GM12878 (cell line): ENCODE measurements around the gene RNF223. TPM values are rescaled to one million over a fixed set of nuclear protein-coding genes. Genes with fewer than 3 reads are reported as not detected.

Source experiments
- ATAC-seq: fragments of 200-7000 bp; cut with Tn5 transposase; 3 replicates; pipeline ENCODE4 v1.9.1; 2020; ENCODE audit warnings: mild to moderate bottlenecking, moderate library complexity
- BruUV-seq: library from RNA; stranded (reverse); fragments of 400-500 nt; replicated peaks from 2 replicates; lab custom pipeline; 2021; lab: Mats Ljungman, UMichigan
- CTCF ChIA-PET: fragments of 300-600 bp; sonication (Branson Sonifier 250); formaldehyde crosslinking; extraction: SDS; loops from one replicate; lab custom pipeline; 2021; ENCODE audit warnings: inconsistent platforms; lab: Yijun Ruan, JAX
- POLR2A ChIA-PET: fragments of 350-600 bp; formaldehyde crosslinking; extraction: SDS; loops from one replicate; lab custom pipeline; 2021; ENCODE audit warnings: inconsistent platforms; lab: Charles Lee
- RAD21 ChIA-PET: fragments of 300-600 bp; sonication (Branson Sonifier 250); formaldehyde crosslinking; loops from one replicate; lab custom pipeline; 2023; ENCODE audit warnings: antibody characterized with exemption; ENCODE audit not compliant: unreplicated experiment; lab: Charles Lee
- SMC1A ChIA-PET: fragments of 300-600 bp; sonication (Branson Sonifier 250); formaldehyde crosslinking; loops from one replicate; lab custom pipeline; 2023; ENCODE audit not compliant: unreplicated experiment, uncharacterized antibody; lab: Charles Lee
- DNase-seq: peaks from one replicate; pipeline ENCODE4 v3.0.0-alpha.2; 2011; ENCODE audit warnings: low read depth, low spot score
- FAIRE-seq: peaks from 3 replicates; lab custom pipeline; 2011; peaks lifted over from hg19 to GRCh38; lab: Jason Lieb, UNC
- H2AFZ ChIP-seq: 2 replicates; pipeline ENCODE4 v1.6.0; 2011; ENCODE audit warnings: low read depth, low read length, control low read depth; ENCODE audit not compliant: control insufficient read depth
- H3K27ac ChIP-seq: 2 replicates; pipeline ENCODE4 v1.5.1; 2011; ENCODE audit warnings: control low read depth; ENCODE audit not compliant: control insufficient read depth, insufficient read depth
- H3K27me3 ChIP-seq, 2 experiments: replicated peaks in 1 of 2; 2 replicates each; pipeline versions ENCODE4 v1.6.0 to v1.6.1; 2011; ENCODE audit warnings: low read length in 1 of 2; ENCODE audit not compliant: control insufficient read depth in 2 of 2, insufficient read depth in 2 of 2
- H3K36me3 ChIP-seq, 2 experiments: 2 replicates each; pipeline ENCODE4 v1.5.1; 2011; ENCODE audit warnings: low read length in 1 of 2; ENCODE audit not compliant: control insufficient read depth in 2 of 2, insufficient read depth in 2 of 2
- H3K4me1 ChIP-seq: 2 replicates; pipeline ENCODE4 v1.6.1; 2011; ENCODE audit warnings: mild to moderate bottlenecking, low read length, moderate library complexity, mixed read lengths; ENCODE audit not compliant: control insufficient read depth, insufficient read depth
- H3K4me2 ChIP-seq: 2 replicates; pipeline ENCODE4 v1.6.0; 2011; ENCODE audit warnings: control low read depth; ENCODE audit not compliant: control insufficient read depth, insufficient read depth
- H3K4me3 ChIP-seq: fragments of 200-600 bp; sonication (generic); 2 replicates; pipeline ENCODE4 v1.5.1; 2016
- H3K79me2 ChIP-seq: 2 replicates; pipeline ENCODE4 v1.6.0; 2011; ENCODE audit warnings: low read length; ENCODE audit not compliant: control insufficient read depth, insufficient read depth
- H3K9ac ChIP-seq: 2 replicates; pipeline ENCODE4 v1.8.0; 2011; ENCODE audit warnings: low read length, control low read depth, mixed read lengths; ENCODE audit not compliant: control insufficient read depth, insufficient read depth
- H3K9me3 ChIP-seq: replicated peaks from 3 replicates; pipeline ENCODE4 v1.5.1; 2011; ENCODE audit warnings: mild to moderate bottlenecking, low read length; ENCODE audit not compliant: control insufficient read depth, insufficient read depth
- H4K20me1 ChIP-seq: 2 replicates; pipeline ENCODE4 v1.6.0; 2011; ENCODE audit not compliant: control insufficient read depth, insufficient read depth
- CEBPB ChIP-seq, 2 experiments: fragments of 150-350 bp in 1 of 2; IDR thresholded peaks; 2 replicates each; pipeline ENCODE4 v1.6.1; 2012 to 2014; ENCODE audit warnings: low read depth in 2 of 2, low read length in 2 of 2, borderline replicate concordance in 1 of 2, inconsistent platforms in 1 of 2
- CREB1 ChIP-seq: IDR thresholded peaks from 2 replicates; pipeline ENCODE4 v1.6.1; 2012; ENCODE audit warnings: low read depth, mild to moderate bottlenecking, inconsistent platforms
- DPF2 ChIP-seq: fragments of 450-650 bp; IDR thresholded peaks from 2 replicates; pipeline ENCODE4 v1.6.1; 2017; ENCODE audit warnings: mild to moderate bottlenecking
- EGR1 ChIP-seq, 2 experiments: IDR thresholded peaks; 1 replicate in 1 of 2; 2 replicates in 1 of 2; pipeline ENCODE4 v1.6.1; 2011 to 2012; ENCODE audit warnings: low read depth in 2 of 2, low read length in 2 of 2, borderline replicate concordance in 1 of 2, mild to moderate bottlenecking in 1 of 2, moderate library complexity in 1 of 2
- PML ChIP-seq: IDR thresholded peaks from 2 replicates; pipeline ENCODE4 v1.6.1; 2012; ENCODE audit warnings: low read length, inconsistent platforms
- SMC3 ChIP-seq: IDR thresholded peaks from 2 replicates; pipeline ENCODE4 v1.6.1; 2011; ENCODE audit warnings: low read length, improper control_type of control experiment, borderline replicate concordance
- TAF1 ChIP-seq: IDR thresholded peaks from 2 replicates; pipeline ENCODE4 v1.6.1; 2011; ENCODE audit warnings: mild to moderate bottlenecking, low read depth, low read length, borderline replicate concordance
- ZBED1 ChIP-seq: IDR thresholded peaks from 2 replicates; pipeline ENCODE4 v1.6.1; 2016; ENCODE audit warnings: borderline replicate concordance
- ZNF217 ChIP-seq: fragments of 450-650 bp; IDR thresholded peaks from 2 replicates; pipeline ENCODE4 v1.6.1; 2017; ENCODE audit warnings: antibody characterized with exemption, mild to moderate bottlenecking
- ZSCAN29 ChIP-seq: fragments of 450-650 bp; IDR thresholded peaks from 2 replicates; pipeline ENCODE4 v1.6.1; 2017; ENCODE audit warnings: mild to moderate bottlenecking, moderate library complexity
- WGBS: methylation state at CpG from one replicate; pipeline ENCODE4 v1.1.6; 2016; ENCODE audit warnings: low lambda C conversion rate; ENCODE audit not compliant: insufficient replicate concordance, insufficient coverage; ENCODE audit errors: missing lambda C conversion rate; 5-methylcytosine and 5-hydroxymethylcytosine counted together
- in situ Hi-C: fragments of 300-500 bp; cut with MboI; formaldehyde crosslinking; loops from 9 replicates; pipeline ENCODE4 v1.14.3; 2018; ENCODE audit warnings: mixed read lengths
- intact Hi-C: fragments of 100-400 bp; cut with micrococcal nuclease; formaldehyde crosslinking; loops from one replicate; pipeline ENCODE4 v1.14.2; 2022; ENCODE audit not compliant: unreplicated experiment
- polyA plus RNA-seq, 11 experiments: library from polyadenylated mRNA; depleted of rRNA in 4 of 11; unstranded in 6 of 11; stranded (reverse) in 5 of 11; fragments of >200 nt; fragmentation: Nextera tagmentation in 4 of 11; fragmentation: Illumina TruSeq in 1 of 11; extraction: Ambion mirVana in 4 of 11; extraction: Trizol in 1 of 11; gene quantifications; 1 replicate in 1 of 11; 2 replicates in 10 of 11; pipeline versions ENCODE4 v1.2.1 to v1.2.3, GENCODE V29; 2011 to 2016; ENCODE audit warnings: inconsistent platforms in 2 of 11, missing spikeins in 2 of 11, low read depth in 1 of 11
- total RNA-seq, 4 experiments: library from RNA; depleted of rRNA in 3 of 4; stranded (reverse); fragments of >200 nt in 3 of 4; fragmentation: Illumina TruSeq in 1 of 4; extraction: Trizol in 1 of 4; gene quantifications; 2 replicates each; pipeline versions ENCODE4 v1.2.1 to v1.2.3, GENCODE V29; 2013 to 2021
- TF ChIP-seq, protein P1 (sequence below): fragments of 450-650 bp; IDR thresholded peaks from 2 replicates; pipeline ENCODE4 v1.6.1; 2017; ENCODE audit warnings: mild to moderate bottlenecking
- TF ChIP-seq, protein P2 (sequence below): fragments of 450-650 bp; IDR thresholded peaks from 2 replicates; pipeline ENCODE4 v1.6.1; 2017; ENCODE audit warnings: mild to moderate bottlenecking, moderate library complexity

The RNF223 gene
- total and polyA plus RNA-seq, 10 of the 15 experiments (the other 5 are each of a cell fraction or from before 2014, with no cell fraction given), result 0.06 TPM; not detected in 9

DNA sequence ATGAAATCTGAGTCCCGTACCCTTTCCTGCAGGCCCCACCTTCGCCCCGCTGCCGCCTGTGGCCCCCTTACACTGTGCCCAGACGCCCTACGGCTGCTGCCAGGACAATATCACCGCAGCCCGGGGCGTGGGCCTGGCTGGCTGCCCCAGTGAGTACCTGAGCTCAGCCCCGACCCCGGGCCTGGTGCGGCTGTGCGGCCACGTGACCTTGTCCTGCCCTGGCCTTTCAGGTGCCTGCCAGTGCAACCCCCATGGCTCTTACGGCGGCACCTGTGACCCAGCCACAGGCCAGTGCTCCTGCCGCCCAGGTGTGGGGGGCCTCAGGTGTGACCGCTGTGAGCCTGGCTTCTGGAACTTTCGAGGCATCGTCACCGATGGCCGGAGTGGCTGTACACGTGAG is 29.0 kb downstream of the RNF223 start:
- ChIA-PET SMC1A (no interaction called here), CTCF (no interaction called here), POLR2A (no interaction called here), RAD21 (no interaction called here)
- peaks cover 4% of the 10 kb centered on the region for H3K4me1 ChIP-seq
- no peaks in the 10 kb centered on the region for H3K79me2 ChIP-seq
- H2AFZ ChIP-seq, result no peak overlapping the region
- DNase-seq (no peak), ATAC-seq (no peak), FAIRE-seq (no peak)
- H3K4me3 ChIP-seq, result no peak overlapping the region
- 89% methylated on average over 23 of the region's 23 CpGs for WGBS
- H3K27me3 ChIP-seq, result no peaks in the 10 kb centered on the region
- BruUV-seq, result no TSS peak
- no peak overlapping the region for H3K9ac ChIP-seq
- in situ Hi-C loops (no loop called here), intact Hi-C loops (no loop called here)
- H3K27ac ChIP-seq, result no peak overlapping the region
- H4K20me1 ChIP-seq, result no peaks in the 10 kb centered on the region
- no peak for TF ChIP-seq PML
- TF ChIP-seq CEBPB (IDR thresholded peaks at IDR 0.05; ENCODE audit: borderline replicate concordance in 1 of 2, low read depth in 2 of 2, low read length in 2 of 2), result no peak
- no peak for TF ChIP-seq SMC3
- TF ChIP-seq CREB1, result no peak
- TF ChIP-seq TAF1, result no peak
- no peak for TF ChIP-seq ZNF217
- peaks cover 0 to 23% of the 10 kb centered on the region in 2 experiments; a peak in 3 of 4 replicates for H3K36me3 ChIP-seq
- no peaks in the 10 kb centered on the region for H3K9me3 ChIP-seq
- H3K4me2 ChIP-seq, result no peak overlapping the region

DNA sequence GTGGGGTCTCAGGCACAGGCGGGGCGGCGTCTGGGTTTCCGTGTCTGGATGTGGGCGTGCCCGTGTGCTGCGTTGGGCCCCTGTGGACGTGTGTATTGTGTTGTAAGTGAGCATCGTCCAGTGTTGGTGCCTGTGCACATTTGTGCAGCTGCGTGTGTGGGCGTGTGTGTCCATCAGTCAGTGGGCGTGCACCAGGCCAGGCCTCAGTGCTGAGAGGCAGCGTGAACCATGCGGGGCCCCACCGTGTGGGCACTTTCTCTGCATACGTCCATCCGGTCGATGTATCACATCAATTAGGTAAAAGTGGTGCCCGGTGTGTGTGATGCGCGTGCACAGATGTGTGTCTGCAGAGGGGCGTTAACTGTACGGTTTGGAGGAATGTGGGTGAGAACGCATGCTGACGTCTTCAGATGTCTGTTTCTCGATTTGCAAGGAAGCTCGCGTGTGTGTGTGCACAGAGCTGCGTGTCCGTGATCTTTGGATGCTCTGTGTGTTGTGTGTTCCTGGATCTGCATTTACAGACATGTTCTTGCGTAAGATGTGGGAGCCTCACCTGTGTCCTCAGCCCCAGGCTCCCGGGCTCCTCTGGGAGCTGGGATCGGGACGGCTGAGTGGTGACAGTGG is 29.5 kb downstream of the RNF223 start:
- H3K4me3 ChIP-seq, result no peak overlapping the region
- DNase-seq, result no peak
- H3K4me1 ChIP-seq, result peaks cover 9% of the 10 kb centered on the region
- in situ Hi-C loops, result no loop called here
- peaks cover 0 to 23% of the 10 kb centered on the region in 2 experiments; a peak in 3 of 4 replicates for H3K36me3 ChIP-seq
- H4K20me1 ChIP-seq, result no peaks in the 10 kb centered on the region
- no peak for ATAC-seq
- CTCF ChIA-PET, result interaction anchor here (1.0 kb wide), 1 partner anchor 14 kb away, joined by 3 read pairs; no protein-coding TSS in a partner anchor
- SMC1A ChIA-PET, result no interaction called here
- POLR2A ChIA-PET, result no interaction called here
- TF ChIP-seq, protein P1, sequence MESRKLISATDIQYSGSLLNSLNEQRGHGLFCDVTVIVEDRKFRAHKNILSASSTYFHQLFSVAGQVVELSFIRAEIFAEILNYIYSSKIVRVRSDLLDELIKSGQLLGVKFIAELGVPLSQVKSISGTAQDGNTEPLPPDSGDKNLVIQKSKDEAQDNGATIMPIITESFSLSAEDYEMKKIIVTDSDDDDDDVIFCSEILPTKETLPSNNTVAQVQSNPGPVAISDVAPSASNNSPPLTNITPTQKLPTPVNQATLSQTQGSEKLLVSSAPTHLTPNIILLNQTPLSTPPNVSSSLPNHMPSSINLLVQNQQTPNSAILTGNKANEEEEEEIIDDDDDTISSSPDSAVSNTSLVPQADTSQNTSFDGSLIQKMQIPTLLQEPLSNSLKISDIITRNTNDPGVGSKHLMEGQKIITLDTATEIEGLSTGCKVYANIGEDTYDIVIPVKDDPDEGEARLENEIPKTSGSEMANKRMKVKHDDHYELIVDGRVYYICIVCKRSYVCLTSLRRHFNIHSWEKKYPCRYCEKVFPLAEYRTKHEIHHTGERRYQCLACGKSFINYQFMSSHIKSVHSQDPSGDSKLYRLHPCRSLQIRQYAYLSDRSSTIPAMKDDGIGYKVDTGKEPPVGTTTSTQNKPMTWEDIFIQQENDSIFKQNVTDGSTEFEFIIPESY, result no peak
- TF ChIP-seq ZBED1 (no peak), DPF2 (no peak), ZSCAN29 (no peak), CREB1 (no peak), EGR1 (IDR thresholded peaks at IDR 0.05; ENCODE audit: borderline replicate concordance in 1 of 2, low read depth in 2 of 2, low read length in 2 of 2) (no peak)
- TF ChIP-seq, protein P2, sequence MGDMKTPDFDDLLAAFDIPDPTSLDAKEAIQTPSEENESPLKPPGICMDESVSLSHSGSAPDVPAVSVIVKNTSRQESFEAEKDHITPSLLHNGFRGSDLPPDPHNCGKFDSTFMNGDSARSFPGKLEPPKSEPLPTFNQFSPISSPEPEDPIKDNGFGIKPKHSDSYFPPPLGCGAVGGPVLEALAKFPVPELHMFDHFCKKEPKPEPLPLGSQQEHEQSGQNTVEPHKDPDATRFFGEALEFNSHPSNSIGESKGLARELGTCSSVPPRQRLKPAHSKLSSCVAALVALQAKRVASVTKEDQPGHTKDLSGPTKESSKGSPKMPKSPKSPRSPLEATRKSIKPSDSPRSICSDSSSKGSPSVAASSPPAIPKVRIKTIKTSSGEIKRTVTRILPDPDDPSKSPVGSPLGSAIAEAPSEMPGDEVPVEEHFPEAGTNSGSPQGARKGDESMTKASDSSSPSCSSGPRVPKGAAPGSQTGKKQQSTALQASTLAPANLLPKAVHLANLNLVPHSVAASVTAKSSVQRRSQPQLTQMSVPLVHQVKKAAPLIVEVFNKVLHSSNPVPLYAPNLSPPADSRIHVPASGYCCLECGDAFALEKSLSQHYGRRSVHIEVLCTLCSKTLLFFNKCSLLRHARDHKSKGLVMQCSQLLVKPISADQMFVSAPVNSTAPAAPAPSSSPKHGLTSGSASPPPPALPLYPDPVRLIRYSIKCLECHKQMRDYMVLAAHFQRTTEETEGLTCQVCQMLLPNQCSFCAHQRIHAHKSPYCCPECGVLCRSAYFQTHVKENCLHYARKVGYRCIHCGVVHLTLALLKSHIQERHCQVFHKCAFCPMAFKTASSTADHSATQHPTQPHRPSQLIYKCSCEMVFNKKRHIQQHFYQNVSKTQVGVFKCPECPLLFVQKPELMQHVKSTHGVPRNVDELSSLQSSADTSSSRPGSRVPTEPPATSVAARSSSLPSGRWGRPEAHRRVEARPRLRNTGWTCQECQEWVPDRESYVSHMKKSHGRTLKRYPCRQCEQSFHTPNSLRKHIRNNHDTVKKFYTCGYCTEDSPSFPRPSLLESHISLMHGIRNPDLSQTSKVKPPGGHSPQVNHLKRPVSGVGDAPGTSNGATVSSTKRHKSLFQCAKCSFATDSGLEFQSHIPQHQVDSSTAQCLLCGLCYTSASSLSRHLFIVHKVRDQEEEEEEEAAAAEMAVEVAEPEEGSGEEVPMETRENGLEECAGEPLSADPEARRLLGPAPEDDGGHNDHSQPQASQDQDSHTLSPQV, result no peak
- RAD21 ChIA-PET, result no interaction called here
- FAIRE-seq, result no peak
- no TSS peak for BruUV-seq
- H3K79me2 ChIP-seq, result no peaks in the 10 kb centered on the region
- no peaks in the 10 kb centered on the region for H3K27me3 ChIP-seq
- H3K27ac ChIP-seq, result no peak overlapping the region
- no peaks in the 10 kb centered on the region for H3K9me3 ChIP-seq
- no peak overlapping the region for H2AFZ ChIP-seq
- WGBS, result 94% methylated on average over 34 of the region's 34 CpGs
- intact Hi-C loops, result no loop called here
- H3K9ac ChIP-seq, result no peak overlapping the region
- no peak overlapping the region for H3K4me2 ChIP-seq
